HEK293 (cell line): ENCODE data around the gene DDX39A.

Experiments used
- CTCF ChIA-PET: fragments of 350-600 bp; formaldehyde crosslinking; extraction: SDS; loops from one replicate; lab custom pipeline; 2021; ENCODE audit warnings: antibody characterized with exemption; lab: Yijun Ruan, JAX
- POLR2A ChIA-PET: fragments of 300-600 bp; formaldehyde crosslinking; extraction: SDS; loops from one replicate; lab custom pipeline; 2020; ENCODE audit warnings: antibody characterized with exemption, inconsistent platforms; lab: Yijun Ruan, JAX
- H3K27ac ChIP-seq: fragments of 200-500 bp; sonication (Bioruptor generic); 2 replicates; pipeline ENCODE4 v1.5.1; 2014; ENCODE audit warnings: low read depth, low read length, control low read depth, inconsistent platforms; ENCODE audit errors: extremely low read depth
- H3K36me3 ChIP-seq, 2 experiments: fragments of 200-500 bp in 1 of 2; sonication (Bioruptor generic) in 1 of 2; 1 replicate in 1 of 2; 2 replicates in 1 of 2; pipeline ENCODE4 v1.5.1; 2014 to 2017; ENCODE audit warnings: inconsistent platforms in 2 of 2, low read length in 2 of 2; ENCODE audit not compliant: control insufficient read depth in 2 of 2, insufficient read depth in 1 of 2
- H3K4me1 ChIP-seq: fragments of 200-500 bp; sonication (Bioruptor generic); 2 replicates; pipeline ENCODE4 v1.5.1; 2014; ENCODE audit warnings: mild to moderate bottlenecking, low read length, inconsistent platforms; ENCODE audit not compliant: control insufficient read depth, insufficient read depth
- H3K4me3 ChIP-seq: 2 replicates; pipeline ENCODE4 v1.5.1; 2011; ENCODE audit warnings: low read depth, mild to moderate bottlenecking, control low read depth, low read length, moderate library complexity
- H3K9me3 ChIP-seq: fragments of 200-500 bp; sonication (Bioruptor generic); 2 replicates; pipeline ENCODE4 v1.5.1; 2014; ENCODE audit warnings: low read depth, low read length, inconsistent platforms; ENCODE audit not compliant: control insufficient read depth, insufficient read depth
- KLF1 ChIP-seq: fragments of 450-650 bp; formaldehyde crosslinking; IDR thresholded peaks from 2 replicates; pipeline ENCODE4 v1.5.1; 2016; ENCODE audit warnings: missing biosample characterization, missing genetic modification characterization
- SETDB1 ChIP-seq: IDR thresholded peaks from one replicate; pipeline ENCODE4 v1.6.1; 2017; ENCODE audit warnings: mild to moderate bottlenecking, low read length, moderate library complexity, mixed read lengths; ENCODE audit not compliant: insufficient read length
- ZNF19 ChIP-seq: fragments of 450-650 bp; formaldehyde crosslinking; IDR thresholded peaks from 2 replicates; pipeline ENCODE4; 2016; ENCODE audit warnings: missing biosample characterization, missing genetic modification characterization, low read depth
- ZNF416 ChIP-seq: fragments of 450-650 bp; formaldehyde crosslinking; IDR thresholded peaks from 2 replicates; pipeline ENCODE4 v1.5.1; 2016; ENCODE audit warnings: missing biosample characterization, missing genetic modification characterization
- ZNF530 ChIP-seq: fragments of 450-650 bp; formaldehyde crosslinking; IDR thresholded peaks from 2 replicates; pipeline ENCODE4 v1.5.1; 2016; ENCODE audit warnings: low read depth, missing biosample characterization, missing genetic modification characterization
- ZNF654 ChIP-seq: fragments of 450-650 bp; formaldehyde crosslinking; IDR thresholded peaks from 2 replicates; pipeline ENCODE4 v1.5.1; 2016; ENCODE audit warnings: low read depth, missing biosample characterization, missing genetic modification characterization
- ZNF664 ChIP-seq: fragments of 450-650 bp; formaldehyde crosslinking; IDR thresholded peaks from 2 replicates; pipeline ENCODE4 v1.5.1; 2016; ENCODE audit warnings: missing biosample characterization, missing genetic modification characterization
- TF ChIP-seq, protein P1 (sequence below): fragments of 450-650 bp; formaldehyde crosslinking; conservative IDR thresholded peaks from 2 replicates; pipeline ENCODE4 v1.5.1; 2016; ENCODE audit warnings: low read depth, missing biosample characterization, missing genetic modification characterization
- TF ChIP-seq, protein P2 (sequence below): fragments of 450-650 bp; formaldehyde crosslinking; IDR thresholded peaks from 2 replicates; pipeline ENCODE4 v1.5.1; 2017; ENCODE audit warnings: missing biosample characterization, missing genetic modification characterization
- TF ChIP-seq, protein P3 (sequence below): fragments of 450-650 bp; formaldehyde crosslinking; IDR thresholded peaks from 2 replicates; pipeline ENCODE4 v1.5.1; 2016; ENCODE audit warnings: missing biosample characterization, missing genetic modification characterization
- TF ChIP-seq, protein P4 (sequence below): fragments of 450-650 bp; formaldehyde crosslinking; IDR thresholded peaks from 2 replicates; pipeline ENCODE4 v1.5.1; 2016; ENCODE audit warnings: missing biosample characterization, missing genetic modification characterization
- TF ChIP-seq, protein P5 (sequence below): fragments of 450-650 bp; formaldehyde crosslinking; IDR thresholded peaks from 2 replicates; pipeline ENCODE4 v1.5.1; 2016; ENCODE audit warnings: missing biosample characterization, missing genetic modification characterization

The DDX39A gene

DNA sequence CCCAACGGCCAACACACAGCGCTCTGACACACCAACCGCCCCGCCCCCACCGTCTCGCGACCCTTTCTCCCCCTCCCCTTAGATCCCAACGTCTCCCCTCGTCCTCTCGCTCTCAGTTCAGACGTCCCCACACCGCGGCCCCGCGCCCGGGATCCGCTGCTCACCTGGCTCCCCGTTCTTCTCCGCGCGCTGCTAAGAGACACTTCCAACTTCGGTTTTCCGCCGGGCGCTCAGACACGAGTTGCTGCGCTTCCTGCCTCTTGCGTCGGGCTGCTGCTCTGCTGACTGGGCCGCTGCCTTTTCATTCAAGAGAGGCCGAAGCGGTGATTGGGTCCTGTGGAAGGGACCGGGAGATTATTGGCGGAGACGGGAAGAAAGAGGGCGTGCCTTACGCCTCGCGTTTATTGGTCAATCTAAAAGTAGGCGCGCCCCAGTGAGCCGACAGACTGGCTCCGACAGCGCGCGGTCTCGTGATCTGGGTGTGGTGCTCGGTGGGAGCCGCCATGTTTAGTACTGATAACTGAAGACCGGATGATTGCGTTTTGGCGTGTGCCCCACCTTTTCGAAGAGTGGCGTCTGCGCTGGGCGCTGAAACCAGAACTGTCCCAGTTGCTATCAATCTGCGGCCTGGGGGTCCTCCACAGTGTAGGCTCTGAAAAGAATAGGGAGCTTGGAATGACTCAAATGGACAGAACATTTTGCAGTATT is at the start of gene DDX39A (continued):
- TF ChIP-seq, protein P1, sequence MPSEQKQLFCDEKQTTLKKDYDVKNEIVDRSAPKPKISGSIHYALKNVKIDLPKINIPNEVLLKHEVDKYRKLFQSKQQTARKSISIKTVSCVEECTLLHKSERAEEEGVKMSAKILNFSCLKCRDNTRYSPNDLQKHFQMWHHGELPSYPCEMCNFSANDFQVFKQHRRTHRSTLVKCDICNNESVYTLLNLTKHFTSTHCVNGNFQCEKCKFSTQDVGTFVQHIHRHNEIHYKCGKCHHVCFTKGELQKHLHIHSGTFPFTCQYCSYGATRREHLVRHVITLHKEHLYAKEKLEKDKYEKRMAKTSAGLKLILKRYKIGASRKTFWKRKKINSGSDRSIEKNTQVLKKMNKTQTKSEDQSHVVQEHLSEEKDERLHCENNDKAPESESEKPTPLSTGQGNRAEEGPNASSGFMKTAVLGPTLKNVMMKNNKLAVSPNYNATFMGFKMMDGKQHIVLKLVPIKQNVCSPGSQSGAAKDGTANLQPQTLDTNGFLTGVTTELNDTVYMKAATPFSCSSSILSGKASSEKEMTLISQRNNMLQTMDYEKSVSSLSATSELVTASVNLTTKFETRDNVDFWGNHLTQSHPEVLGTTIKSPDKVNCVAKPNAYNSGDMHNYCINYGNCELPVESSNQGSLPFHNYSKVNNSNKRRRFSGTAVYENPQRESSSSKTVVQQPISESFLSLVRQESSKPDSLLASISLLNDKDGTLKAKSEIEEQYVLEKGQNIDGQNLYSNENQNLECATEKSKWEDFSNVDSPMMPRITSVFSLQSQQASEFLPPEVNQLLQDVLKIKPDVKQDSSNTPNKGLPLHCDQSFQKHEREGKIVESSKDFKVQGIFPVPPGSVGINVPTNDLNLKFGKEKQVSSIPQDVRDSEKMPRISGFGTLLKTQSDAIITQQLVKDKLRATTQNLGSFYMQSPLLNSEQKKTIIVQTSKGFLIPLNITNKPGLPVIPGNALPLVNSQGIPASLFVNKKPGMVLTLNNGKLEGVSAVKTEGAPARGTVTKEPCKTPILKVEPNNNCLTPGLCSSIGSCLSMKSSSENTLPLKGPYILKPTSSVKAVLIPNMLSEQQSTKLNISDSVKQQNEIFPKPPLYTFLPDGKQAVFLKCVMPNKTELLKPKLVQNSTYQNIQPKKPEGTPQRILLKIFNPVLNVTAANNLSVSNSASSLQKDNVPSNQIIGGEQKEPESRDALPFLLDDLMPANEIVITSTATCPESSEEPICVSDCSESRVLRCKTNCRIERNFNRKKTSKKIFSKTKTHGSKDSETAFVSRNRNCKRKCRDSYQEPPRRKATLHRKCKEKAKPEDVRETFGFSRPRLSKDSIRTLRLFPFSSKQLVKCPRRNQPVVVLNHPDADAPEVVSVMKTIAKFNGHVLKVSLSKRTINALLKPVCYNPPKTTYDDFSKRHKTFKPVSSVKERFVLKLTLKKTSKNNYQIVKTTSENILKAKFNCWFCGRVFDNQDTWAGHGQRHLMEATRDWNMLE (tag by site-specific recombination) = peak; percentile 39; the same call in 1 of the 2 replicates

DNA sequence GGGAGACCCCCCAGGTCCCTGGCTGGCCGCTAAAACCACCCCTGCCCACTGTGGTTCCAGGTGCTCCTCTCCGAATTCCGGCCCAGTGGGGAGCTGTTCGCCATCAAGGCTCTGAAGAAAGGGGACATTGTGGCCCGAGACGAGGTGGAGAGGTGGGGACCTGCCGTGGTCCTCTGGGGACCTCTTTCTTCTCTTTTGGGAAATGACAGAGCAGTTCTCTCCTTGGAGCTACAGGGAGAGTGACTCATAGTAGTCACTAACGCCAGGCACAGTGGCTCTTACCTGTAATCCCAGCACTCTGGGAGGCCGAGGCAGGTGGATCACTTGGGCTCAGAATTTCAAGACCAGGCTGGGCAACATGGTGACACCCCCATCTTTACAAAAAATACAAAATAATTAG is 48.7 kb upstream of the DDX39A start:
- no peaks in the 10 kb centered on the region for H3K9me3 ChIP-seq
- no peak overlapping the region for H3K4me3 ChIP-seq
- no peak overlapping the region for H3K27ac ChIP-seq
- ChIA-PET POLR2A (no interaction called here), CTCF (interaction anchor here (0.6 to 1.5 kb wide), 4 partner anchors 12 to 61 kb away, joined by 3 to 7 read pairs (median 4); no protein-coding TSS in a partner anchor)
- H3K4me1 ChIP-seq = no peaks in the 10 kb centered on the region; the same call in 1 of the 2 replicates
- H3K36me3 ChIP-seq = peaks cover 23 to 69% of the 10 kb centered on the region in 2 experiments; a peak in 2 of 3 replicates
- TF ChIP-seq, protein P1 (tag by site-specific recombination) = no peak
- no peak for TF ChIP-seq SETDB1
- TF ChIP-seq, protein P2, sequence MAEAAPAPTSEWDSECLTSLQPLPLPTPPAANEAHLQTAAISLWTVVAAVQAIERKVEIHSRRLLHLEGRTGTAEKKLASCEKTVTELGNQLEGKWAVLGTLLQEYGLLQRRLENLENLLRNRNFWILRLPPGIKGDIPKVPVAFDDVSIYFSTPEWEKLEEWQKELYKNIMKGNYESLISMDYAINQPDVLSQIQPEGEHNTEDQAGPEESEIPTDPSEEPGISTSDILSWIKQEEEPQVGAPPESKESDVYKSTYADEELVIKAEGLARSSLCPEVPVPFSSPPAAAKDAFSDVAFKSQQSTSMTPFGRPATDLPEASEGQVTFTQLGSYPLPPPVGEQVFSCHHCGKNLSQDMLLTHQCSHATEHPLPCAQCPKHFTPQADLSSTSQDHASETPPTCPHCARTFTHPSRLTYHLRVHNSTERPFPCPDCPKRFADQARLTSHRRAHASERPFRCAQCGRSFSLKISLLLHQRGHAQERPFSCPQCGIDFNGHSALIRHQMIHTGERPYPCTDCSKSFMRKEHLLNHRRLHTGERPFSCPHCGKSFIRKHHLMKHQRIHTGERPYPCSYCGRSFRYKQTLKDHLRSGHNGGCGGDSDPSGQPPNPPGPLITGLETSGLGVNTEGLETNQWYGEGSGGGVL (tag by site-specific recombination) = no peak
- TF ChIP-seq, protein P3, sequence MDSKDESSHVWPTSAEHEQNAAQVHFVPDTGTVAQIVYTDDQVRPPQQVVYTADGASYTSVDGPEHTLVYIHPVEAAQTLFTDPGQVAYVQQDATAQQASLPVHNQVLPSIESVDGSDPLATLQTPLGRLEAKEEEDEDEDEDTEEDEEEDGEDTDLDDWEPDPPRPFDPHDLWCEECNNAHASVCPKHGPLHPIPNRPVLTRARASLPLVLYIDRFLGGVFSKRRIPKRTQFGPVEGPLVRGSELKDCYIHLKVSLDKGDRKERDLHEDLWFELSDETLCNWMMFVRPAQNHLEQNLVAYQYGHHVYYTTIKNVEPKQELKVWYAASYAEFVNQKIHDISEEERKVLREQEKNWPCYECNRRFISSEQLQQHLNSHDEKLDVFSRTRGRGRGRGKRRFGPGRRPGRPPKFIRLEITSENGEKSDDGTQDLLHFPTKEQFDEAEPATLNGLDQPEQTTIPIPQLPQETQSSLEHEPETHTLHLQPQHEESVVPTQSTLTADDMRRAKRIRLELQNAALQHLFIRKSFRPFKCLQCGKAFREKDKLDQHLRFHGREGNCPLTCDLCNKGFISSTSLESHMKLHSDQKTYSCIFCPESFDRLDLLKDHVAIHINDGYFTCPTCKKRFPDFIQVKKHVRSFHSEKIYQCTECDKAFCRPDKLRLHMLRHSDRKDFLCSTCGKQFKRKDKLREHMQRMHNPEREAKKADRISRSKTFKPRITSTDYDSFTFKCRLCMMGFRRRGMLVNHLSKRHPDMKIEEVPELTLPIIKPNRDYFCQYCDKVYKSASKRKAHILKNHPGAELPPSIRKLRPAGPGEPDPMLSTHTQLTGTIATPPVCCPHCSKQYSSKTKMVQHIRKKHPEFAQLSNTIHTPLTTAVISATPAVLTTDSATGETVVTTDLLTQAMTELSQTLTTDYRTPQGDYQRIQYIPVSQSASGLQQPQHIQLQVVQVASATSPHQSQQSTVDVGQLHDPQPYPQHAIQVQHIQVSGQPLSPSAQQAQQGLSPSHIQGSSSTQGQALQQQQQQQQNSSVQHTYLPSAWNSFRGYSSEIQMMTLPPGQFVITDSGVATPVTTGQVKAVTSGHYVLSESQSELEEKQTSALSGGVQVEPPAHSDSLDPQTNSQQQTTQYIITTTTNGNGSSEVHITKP (tag by site-specific recombination) = no peak
- no peak for TF ChIP-seq KLF1
- TF ChIP-seq ZNF416 (tag by site-specific recombination) = no peak
- peak; percentile 16; the same call in 1 of the 2 replicates for TF ChIP-seq ZNF654 (tag by site-specific recombination)
- TF ChIP-seq ZNF530 (tag by site-specific recombination) = no peak
- TF ChIP-seq, protein P4, sequence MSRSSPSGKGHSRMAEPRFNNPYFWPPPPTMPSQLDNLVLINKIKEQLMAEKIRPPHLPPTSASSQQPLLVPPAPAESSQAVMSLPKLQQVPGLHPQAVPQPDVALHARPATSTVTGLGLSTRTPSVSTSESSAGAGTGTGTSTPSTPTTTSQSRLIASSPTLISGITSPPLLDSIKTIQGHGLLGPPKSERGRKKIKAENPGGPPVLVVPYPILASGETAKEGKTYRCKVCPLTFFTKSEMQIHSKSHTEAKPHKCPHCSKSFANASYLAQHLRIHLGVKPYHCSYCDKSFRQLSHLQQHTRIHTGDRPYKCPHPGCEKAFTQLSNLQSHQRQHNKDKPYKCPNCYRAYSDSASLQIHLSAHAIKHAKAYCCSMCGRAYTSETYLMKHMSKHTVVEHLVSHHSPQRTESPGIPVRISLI = no peak
- TF ChIP-seq ZNF19 = no peak
- TF ChIP-seq ZNF664 (tag by site-specific recombination) = no peak
- TF ChIP-seq, protein P5, sequence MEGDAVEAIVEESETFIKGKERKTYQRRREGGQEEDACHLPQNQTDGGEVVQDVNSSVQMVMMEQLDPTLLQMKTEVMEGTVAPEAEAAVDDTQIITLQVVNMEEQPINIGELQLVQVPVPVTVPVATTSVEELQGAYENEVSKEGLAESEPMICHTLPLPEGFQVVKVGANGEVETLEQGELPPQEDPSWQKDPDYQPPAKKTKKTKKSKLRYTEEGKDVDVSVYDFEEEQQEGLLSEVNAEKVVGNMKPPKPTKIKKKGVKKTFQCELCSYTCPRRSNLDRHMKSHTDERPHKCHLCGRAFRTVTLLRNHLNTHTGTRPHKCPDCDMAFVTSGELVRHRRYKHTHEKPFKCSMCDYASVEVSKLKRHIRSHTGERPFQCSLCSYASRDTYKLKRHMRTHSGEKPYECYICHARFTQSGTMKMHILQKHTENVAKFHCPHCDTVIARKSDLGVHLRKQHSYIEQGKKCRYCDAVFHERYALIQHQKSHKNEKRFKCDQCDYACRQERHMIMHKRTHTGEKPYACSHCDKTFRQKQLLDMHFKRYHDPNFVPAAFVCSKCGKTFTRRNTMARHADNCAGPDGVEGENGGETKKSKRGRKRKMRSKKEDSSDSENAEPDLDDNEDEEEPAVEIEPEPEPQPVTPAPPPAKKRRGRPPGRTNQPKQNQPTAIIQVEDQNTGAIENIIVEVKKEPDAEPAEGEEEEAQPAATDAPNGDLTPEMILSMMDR (tag by site-specific recombination) = peak; percentile 20; the same call in 1 of the 2 replicates
